Fibroblast of villous mesenchyme (primary cell): ENCODE data around the gene SPATS2. TPM values are rescaled to one million over a fixed set of nuclear protein-coding genes. Genes with fewer than 3 reads are reported as not detected.

Source experiments
- DNase-seq: peaks from one replicate; pipeline ENCODE4 v3.0.0-alpha.2; 2010; ENCODE audit warnings: low read depth
- H3K4me3 ChIP-seq: 2 replicates; pipeline ENCODE4 v1.5.1; 2011; ENCODE audit warnings: low read depth, mild to moderate bottlenecking, low read length
- CTCF ChIP-seq: IDR thresholded peaks from 2 replicates; pipeline ENCODE4 v1.5.1; 2012; ENCODE audit warnings: low read depth, mild to moderate bottlenecking, low read length; ENCODE audit not compliant: insufficient read depth
- total RNA-seq: library from RNA; depleted of rRNA; stranded (reverse); fragments of >200 nt; gene quantifications from 2 replicates; pipeline ENCODE4 v1.2.3, GENCODE V29; 2012

Gene SPATS2
- total RNA-seq, 1 donor: 32.4 TPM

GRCh38 chr12:49558526-49558925 lies 191.3 kb downstream of the SPATS2 start:
- no peak for DNase-seq
- H3K4me3 ChIP-seq: no peak overlapping the region
- no peak for TF ChIP-seq CTCF

GRCh38 chr12:49559011-49559675 lies 191.9 kb downstream of the SPATS2 start:
- H3K4me3 ChIP-seq: no peak overlapping the region
- TF ChIP-seq CTCF: no peak
- no peak for DNase-seq

GRCh38 chr12:49560695-49561094 lies 193.4 kb downstream of the SPATS2 start:
- no peak overlapping the region for H3K4me3 ChIP-seq
- DNase-seq: no peak
- TF ChIP-seq CTCF: no peak

GRCh38 chr12:49562233-49562632 lies 195.0 kb downstream of the SPATS2 start:
- TF ChIP-seq CTCF: no peak
- no peak overlapping the region for H3K4me3 ChIP-seq
- no peak for DNase-seq

GRCh38 chr12:49562831-49563230 lies 195.6 kb downstream of the SPATS2 start:
- no peak for TF ChIP-seq CTCF
- no peak overlapping the region for H3K4me3 ChIP-seq
- DNase-seq: no peak

GRCh38 chr12:49563951-49564685 lies 196.9 kb downstream of the SPATS2 start:
- no peak for DNase-seq
- TF ChIP-seq CTCF: no peak

More at GRCh38 chr12:49563951-49564685, 196.9 kb downstream of the SPATS2 start:
- H3K4me3 ChIP-seq: no peak overlapping the region
